Measurements from ENCODE around the gene ADK.

- TF ChIP-seq CTCF (conservative IDR thresholded peaks at IDR 0.05; ENCODE audit: low read length) (no peak), EZH2phosphoT487 (IDR thresholded peaks at IDR 0.05; ENCODE audit: borderline replicate concordance, low read depth, low read length) (no peak)
Observed at GRCh38 chr10:74156919-74157289, 5.9 kb downstream of the ADK start.

Measured in OCI-LY7 (cell line).